DMS79 (cell line): ENCODE data around the gene SRPK2.

Source experiments
- DNase-seq: peaks from one replicate; lab custom pipeline; 2025; lab: John Stamatoyannopoulos, UW

SRPK2 gene

DNA sequence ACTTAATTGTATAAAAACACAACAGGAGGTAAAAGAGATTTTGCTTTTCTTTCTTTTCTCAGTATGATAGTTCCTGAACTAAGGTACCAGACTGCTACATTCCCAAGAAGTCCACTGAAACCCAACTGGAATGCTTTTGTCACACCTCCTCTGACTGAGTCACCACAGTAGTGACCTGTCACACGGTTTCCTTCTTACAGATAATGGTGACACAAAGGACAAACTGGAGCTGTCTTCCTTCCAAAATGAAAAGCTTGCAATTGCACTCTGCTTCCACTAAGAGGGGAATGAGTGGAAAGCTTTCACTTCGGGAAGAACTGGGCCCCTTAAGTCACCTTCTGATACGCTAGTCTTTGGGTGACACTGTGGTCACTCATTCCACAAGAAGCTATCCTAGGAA, 252.5 kb downstream of the SRPK2 start:
- no peak for DNase-seq

DNA sequence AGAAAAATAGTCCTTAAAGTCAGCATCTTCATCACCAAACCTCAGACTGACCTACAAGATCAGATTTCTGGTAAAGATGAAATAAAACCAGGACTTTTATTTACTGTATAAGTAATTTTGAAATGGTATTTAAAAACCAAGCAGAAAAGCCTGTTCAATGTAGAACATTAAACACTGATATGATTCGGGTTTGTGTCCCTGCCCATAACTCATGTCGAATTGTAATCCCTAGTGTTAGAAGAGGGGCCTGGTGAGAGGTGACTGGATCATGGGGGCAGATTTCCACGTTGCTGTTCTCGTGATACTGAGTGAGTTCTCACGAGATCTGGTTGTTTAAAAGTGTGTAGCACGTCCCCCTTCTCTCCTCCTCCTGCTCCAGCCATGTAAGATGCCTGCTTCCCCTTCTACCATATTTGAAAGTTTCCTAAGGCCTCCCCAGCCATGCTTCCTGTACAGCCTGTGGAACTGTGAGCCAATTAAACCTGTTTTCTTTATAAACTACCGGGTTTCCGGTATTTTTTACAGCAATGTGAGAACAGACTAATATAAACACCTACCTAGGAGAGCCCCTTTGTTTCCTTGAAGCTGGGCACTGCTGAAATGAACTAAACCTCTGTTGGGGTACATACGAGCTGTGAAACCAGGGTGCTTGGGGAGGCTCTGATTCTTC, 254.6 kb downstream of the SRPK2 start:
- no peak for DNase-seq

DNA sequence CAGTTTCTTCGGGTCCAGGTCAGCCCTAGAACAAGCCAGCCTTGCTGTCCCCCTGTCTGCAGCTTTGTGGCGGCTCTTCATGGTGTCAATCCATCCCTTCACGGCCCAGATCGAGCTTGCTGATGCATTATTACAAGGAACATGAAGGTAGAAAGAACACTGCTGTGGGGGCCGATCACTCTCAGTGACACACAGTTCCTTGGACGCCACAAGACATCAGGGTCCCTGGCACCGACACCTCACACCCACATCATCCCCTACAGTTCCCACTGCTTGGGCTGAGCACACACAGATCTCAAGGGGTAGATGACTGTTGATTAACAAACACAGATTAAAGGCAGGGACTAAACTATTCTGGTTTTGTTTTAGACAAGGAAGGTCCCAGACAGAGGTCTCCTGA, 255.4 kb downstream of the SRPK2 start:
- no peak for DNase-seq

DNA sequence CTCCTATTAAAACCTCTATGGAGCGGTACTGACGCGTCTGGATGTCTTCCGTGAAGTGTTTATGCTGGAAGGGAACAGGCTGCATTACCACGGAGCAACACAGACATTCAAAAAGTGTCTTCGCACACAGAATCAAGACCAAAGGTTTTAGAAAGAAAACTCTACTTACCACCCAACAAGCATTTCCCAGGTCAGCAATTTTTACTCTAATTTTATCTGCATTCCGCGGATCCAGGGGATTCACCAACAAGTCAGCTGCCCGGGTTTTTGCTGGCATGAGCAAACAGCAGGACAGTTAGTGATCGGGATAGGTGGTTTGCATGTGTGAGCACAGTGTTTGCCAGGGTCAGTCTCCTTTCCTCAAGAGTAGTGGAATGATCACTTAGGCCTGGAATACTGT, 255.9 kb downstream of the SRPK2 start:
- no peak for DNase-seq

DNA sequence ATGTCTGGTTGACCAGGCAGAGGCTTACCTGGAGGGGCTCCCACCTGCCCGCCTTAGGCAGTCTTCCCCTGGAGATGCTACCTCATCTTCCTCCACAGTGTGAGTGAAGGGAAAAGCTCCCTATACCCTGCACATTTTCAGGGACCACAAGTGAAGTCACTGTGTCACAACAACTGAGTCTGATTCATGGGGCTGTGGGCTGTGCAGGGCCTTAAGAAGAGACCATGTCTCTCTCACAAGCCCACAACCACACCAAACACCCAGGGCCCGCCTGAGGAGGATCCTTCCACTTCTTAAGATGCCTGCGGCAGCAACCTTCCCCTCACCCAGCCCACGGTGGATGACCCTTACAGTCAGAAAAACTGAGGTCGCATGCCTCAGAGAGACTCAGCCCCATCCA, 256.4 kb downstream of the SRPK2 start:
- DNase-seq, result no peak

DNA sequence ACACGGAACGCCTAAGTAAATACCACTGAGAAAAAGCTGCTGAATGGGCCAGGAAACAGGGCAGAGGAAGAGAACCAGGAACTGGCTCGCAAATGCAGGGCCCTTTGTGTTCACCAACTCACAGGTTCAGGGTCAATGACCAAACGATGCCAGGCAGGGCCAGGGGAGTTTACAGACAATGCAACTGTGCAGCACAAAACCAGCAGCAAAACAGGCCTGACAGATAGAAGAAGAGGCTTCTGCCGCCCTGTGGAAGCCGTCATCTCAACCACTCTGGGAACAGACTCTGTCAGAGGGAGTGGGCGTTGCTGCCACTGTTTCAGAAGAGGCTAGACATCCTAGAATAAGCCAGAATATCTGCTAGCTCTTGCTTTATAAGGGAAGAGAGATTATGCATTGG, 256.8 kb downstream of the SRPK2 start:
- DNase-seq, result no peak

DNA sequence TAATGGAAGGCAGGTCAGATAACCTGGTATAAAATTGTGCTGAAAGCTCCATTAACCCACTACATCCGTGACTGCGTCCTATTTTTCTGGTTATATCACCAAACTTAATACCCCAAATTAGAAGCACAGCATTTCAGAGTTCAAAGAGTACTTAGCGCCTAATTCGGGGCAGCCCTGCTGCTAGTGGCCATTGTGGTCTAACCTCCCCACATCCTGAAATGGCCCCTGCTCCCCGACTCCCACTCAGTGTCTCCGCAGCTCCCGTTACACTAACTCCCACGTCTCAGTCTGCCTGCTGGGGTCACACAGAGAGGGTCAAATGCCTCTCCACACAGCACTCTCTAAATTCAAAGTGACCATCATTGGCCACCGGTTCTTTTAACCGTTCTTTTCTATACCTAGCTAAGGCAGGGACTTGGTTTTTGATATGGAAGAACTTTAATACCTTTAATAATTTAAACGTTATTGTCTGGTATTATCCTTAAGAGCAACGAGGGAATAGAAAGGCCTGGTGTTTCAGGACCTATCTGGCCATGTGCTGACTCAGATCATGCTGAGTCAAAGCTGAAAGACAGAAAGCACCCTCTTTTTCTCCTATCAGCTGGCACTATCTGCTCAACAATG, 257.6 kb downstream of the SRPK2 start:
- DNase-seq, result no peak

DNA sequence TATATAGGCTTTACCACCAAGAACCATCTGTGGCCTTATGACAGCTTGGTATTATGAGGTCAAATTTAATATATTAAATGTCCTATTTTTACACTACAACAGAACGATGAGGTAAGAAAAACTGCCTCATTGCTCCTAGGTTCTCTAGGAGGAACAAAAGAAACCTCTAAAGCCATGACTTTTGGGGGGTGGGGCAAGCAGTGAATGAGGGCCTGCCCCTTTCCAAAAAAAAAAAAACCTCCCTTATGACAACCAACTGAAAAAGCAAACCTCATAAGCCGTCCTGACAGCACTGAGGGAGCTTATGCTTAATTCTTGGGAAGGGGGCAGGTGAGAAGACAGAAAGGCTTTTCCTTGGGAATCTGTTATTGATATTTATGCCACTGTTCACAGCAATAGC, 258.1 kb downstream of the SRPK2 start:
- no peak for DNase-seq

DNA sequence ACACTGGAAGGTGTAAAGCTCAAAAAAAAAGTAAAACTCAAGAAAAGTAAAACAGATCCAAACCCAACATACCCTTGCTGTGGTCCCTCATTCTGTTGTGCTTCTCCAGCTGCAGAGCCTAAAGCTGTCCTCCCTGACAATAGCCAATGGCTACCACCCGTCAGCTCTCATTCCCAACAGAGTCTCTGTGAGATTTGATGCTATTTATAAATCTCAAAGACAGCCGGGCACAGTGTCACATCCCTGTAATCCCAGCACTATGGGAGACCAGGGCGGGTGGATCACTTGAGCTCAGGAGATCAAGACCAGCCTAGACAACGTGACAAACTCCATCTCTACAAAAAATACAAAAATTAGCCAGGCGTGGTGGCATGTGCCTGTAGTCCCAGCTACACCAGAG, 258.7 kb downstream of the SRPK2 start:
- DNase-seq, result no peak

DNA sequence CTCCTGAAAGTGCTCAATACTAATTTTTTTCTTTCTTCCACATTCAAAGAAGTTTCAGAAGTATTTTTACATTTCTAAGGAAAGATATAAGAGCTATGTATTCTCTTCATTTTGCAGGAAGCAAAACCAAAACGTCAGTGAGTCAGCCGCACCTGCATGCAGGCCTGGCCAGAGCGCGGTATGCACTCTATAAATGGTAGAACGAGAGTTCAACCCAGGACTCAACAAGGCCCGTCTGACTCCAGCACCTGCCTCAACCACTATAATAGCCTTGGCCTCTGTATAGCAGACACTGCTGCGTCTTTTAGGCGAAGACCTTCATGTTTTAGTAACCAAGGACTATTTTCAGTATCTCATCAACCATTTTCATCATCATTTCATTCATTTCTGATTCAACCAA, 261.5 kb downstream of the SRPK2 start:
- DNase-seq, result no peak

DNA sequence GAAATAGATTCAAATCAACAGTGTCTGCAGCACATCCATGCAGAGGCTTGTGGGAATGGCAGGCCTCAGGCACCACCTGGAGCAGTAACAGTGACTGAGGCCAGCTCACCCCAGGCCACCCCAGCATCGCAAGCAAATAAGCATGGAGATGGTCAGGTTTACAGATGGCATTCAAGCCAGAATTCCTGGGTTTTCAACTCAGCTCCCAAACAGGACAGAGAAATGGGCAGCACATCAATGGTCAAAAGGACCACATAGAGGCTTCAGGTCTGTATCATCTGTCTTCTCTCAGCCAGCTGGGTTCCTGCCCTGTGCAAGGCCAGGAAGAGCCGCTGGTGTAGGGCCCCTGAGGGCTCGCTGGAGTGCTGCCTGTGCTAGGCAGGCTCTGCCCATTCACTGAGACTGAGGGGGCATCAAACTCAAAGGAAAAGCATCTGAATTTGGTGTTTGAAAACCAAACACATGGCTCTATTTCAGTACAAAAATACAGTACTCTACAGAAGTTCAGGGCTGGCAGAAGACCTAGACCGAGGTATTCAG, 262.2 kb downstream of the SRPK2 start:
- no peak for DNase-seq

DNA sequence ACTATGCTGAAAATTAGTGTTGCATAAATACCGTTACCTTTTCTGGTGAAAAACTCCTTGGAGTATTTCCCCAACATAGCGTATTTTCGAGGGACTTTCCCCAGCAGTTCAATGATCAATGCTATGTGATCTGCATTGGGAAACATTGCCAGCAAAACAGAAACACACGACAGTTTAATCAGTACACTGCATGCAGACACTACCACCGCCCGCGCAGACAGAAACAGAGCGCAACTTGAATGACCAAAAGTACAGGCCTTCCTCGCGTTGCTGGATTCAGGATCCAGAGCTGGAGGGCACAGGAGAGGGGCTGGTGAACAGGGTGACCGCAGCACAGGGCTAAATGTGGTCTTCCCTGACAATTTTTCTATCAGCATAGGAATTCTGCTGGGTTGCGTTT, 263.0 kb downstream of the SRPK2 start:
- no peak for DNase-seq

DNA sequence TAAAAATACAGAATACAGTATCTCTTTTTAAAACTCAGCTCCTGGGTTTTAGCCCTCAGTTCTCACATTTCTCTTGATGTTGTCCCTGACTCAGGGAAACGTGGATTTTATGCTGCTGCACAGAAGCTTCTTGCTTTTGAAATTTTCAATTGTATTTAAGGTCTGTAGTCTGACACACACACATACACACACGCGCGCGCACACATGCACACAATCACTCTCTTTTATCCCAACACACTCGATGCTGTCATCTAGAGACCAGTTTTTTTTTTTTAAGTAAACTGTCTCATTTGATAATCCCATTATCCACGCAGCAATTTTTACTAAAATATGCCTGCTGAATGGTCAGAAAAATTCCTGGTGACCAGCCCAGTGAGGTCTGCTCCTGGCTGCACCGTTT, 266.1 kb downstream of the SRPK2 start:
- no peak for DNase-seq

DNA sequence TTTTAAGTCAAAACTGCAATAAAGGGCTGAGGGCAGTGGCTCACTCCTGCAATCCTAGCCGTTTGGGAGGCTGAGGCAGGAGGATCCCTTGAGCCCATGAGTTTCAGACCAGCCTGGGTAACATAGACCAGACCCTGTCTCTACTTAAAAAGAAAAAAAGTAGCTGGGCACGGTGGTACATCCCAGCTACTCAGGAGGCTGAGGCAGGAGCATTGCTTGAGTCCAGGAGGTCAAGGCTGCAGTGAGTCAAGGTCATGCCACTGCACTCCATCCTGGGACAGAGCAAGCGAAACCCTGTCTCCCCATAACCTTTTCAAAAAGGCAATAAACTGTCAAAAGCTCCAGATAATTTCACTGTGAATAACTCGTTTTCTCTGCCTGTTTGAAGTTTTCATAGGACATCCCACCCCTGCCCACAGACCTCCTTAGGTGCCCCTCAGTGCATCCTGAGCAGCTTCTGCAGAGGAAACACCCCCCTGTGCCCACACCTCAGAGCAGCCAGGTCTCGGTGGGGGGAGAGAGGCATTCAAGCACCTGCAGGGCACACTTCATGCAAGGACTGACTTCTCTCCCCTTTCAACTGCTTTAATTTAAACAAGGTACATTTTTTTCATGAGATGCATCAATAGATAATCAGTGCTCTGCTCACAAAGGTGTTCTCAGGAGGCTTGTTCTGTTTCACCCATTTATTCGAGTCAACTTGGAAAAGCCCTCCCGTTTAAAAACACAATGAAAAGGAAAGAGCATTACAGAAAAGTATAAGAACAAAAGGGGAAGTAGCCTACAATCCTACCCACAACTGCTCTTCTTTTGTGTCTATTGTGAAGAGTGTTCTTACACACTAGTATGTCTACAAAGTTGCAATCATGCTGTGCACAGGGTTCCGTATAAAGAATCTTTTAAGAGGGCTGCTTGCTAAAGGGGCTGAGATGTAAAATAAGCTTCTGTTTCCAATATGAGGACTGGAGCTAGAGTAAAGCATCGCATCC, 269.8 kb downstream of the SRPK2 start:
- no peak for DNase-seq

DNA sequence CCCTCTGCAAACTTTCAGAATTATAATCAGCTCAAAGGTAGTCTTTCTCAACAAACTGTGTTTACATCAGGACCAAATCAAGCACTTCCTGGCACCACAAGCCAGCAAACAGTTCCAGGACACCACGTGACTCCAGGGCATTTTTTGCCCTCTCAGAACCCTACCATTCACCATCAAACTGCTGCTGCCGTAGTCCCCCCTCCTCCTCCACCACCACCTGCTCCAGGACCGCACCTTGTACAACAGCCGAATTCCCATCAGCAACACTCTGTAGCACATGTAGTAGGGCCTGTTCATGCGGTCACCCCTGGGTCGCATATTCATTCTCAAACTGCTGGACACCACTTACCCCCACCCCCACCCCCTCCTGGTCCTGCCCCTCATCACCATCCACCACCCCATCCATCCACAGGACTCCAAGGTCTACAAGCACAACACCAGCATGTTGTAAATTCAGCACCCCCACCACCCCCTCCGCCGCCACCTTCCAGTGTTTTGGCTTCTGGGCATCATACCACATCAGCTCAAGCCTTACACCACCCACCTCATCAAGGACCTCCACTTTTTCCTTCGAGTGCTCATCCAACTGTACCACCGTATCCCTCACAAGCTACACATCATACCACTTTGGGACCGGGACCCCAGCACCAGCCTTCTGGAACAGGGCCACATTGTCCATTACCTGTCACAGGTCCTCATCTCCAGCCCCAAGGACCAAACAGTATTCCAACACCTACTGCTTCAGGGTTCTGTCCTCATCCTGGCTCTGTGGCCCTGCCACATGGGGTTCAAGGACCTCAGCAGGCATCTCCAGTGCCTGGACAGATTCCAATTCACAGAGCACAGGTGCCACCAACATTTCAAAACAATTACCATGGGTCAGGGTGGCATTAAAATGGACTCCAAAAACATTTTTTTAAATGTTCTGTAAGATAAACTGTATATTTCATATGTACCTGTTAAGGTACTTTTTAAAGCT, 276.0 kb downstream of the SRPK2 start:
- no peak for DNase-seq

DNA sequence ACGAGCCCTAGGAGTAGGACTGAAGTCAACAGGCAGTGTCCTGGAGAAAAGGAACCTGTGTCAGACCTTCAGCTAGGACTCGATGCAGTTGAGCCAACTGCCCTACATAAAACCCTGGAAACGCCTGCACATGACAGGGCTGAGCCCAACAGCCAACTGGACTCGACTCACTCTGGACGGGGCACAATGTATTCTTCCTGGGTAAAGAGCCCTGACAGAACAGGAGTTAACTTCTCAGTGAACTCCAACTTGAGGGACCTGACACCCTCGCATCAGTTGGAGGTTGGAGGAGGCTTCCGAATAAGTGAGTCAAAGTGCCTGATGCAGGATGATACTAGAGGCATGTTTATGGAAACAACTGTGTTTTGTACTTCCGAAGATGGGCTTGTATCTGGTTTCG, 281.3 kb downstream of the SRPK2 start:
- no peak for DNase-seq

DNA sequence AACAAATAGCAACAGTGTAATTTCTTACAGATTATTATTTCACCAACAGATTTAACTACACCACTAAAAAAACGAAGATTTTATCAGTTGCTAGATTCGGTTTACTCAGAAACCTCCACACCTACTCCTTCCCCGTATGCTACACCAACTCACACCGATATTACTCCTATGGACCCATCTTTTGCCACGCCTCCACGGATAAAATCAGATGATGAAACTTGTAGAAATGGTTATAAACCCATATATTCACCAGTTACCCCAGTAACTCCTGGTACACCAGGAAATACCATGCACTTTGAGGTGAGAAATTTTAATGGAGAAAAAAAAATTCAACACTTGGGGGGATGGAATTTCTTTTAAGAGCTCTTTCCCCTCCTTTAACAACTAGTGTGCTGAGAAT, 282.2 kb downstream of the SRPK2 start:
- DNase-seq, result no peak

DNA sequence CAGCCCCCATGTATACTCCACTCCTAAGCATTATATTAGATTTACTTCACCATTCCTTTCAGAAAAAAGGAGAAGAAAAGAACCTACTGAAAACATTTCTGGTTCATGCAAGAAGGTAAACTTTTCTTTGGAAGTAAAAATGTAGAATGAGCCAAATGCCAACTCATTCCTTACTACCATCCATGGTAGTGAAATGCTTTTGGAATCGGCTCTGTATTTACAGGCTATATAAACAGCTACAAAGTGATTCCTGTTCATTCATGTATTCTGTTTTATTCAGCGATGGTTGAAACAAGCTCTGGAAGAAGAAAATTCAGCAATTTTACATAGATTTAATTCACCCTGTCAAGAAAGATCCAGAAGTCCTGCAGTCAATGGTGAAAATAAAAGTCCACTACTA, 283.1 kb downstream of the SRPK2 start:
- no peak for DNase-seq

DNA sequence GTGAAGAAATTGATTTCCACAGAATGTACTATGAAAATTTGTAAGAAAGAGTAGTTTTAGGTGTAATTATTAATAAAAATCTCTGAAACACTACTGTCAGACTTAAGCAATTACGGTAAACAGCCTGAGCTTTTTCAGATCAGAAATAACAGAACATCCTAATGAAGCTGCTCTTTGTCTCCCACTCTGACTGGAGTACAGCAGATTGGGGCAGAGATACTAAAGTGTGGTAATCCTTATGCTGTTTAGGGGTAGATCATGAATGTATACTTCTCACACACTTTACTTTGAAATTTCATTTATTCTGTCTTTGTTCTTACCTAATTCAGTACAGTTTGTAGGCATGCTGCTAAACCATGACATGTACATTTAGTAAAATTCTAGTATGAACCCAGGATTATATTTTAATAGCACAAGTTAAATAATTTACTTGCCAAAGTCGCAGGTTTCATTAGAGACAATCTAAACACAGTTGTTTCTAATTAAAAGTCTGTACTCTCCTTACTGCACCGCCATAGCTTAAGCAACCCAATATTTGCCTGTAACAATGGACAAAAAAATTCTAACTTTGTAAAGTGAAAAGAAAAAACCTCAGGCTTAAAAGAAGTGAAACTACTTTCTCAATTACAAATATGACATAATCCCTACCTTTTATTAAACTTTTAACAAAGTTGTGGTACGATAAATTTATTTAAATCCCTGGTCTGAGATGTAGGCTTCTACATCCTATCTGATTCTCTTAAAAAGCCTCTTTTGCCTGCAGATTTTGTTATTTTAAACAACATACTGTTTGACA, 286.0 kb downstream of the SRPK2 start:
- no peak for DNase-seq

DNA sequence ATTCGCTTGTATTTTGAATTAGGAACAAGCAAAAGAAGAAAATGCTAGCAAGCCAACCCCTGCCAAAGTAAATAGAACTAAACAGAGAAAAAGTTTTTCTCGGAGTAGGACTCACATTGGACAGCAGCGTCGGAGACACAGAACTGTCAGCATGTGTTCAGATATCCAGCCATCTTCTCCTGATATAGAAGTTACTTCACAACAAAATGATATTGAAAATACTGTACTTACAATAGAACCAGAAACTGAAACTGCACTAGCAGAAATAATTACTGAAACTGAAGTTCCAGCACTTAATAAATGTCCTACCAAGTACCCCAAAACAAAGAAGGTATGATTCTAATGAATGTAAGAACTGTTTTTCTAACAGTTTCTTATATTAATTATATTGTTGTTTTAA, 286.9 kb downstream of the SRPK2 start:
- DNase-seq, result no peak
